M059J (cell line): Measurements from ENCODE around the gene MAGI2. TPM values are rescaled to one million over a fixed set of nuclear protein-coding genes. Genes with fewer than 3 reads are reported as not detected.

Source experiments
- DNase-seq: peaks from one replicate; pipeline ENCODE4 v3.0.0-alpha.2; 2012; ENCODE audit warnings: low read depth
- total RNA-seq: library from RNA; depleted of rRNA; stranded (reverse); fragments of >200 nt; shearing (Covaris generic); gene quantifications from 2 replicates; pipeline ENCODE4 v1.2.3, GENCODE V29; 2014

Gene MAGI2
- total RNA-seq, 1 experiment from 2014 or later = 1.2 TPM

- DNase-seq = no peak
Measured at GRCh38 chr7:78490524-78490923, 962.9 kb downstream of the MAGI2 start.

DNA sequence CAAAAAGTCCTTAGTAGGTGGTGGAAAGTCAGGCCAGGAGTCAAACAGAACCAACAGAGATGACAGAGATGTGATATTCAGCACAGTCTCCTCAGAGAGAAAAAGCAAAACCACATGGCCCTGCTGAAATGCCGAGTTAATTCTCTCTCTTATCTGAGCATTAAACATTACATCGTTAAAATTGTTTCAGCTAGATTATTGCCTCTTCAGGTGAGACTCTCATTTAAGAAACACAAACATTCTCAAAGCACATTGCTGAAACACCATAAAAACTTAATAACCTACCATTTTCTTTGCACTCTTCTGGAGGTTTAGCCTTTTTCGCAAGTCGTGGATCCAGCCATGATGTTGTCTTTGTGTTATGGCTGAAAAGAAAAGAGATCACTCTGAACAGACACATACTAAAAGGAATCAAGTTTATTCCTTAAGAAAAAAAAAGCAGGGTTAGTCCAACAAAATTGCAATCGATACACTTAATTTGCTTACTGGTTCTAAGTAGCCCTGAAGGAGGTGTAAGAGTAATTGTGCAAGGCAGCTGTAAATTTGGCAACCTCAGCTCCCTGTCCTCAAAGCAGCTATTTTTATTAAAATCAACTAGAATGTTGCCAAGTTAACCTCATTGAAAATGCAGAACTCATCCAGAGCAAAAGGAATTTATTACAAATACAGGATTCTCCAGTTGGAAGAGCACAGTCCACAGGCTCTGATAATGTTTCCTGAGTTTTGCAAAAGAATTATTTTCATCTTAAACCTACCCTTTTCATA lies 963.8 kb downstream of the MAGI2 start:
- DNase-seq = no peak

DNA sequence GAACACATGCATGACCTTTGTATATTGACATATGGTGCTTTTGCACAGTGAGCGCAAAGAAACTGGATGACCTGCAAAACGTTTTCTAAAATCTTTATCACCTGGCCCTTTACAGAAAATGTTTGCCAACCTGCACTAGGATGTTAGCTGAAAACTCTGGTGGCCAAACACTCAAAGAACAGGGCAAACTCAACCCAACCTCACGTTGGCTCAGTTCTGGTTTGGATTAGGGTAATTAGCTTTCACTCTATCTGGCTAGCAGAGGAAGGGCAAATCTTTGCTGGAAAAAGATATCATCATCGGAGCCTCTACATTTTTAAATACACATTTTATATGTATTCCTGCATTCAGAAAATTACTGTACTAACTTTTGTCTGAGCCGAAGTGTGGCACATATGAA lies 966.0 kb downstream of the MAGI2 start:
- DNase-seq = no peak

DNA sequence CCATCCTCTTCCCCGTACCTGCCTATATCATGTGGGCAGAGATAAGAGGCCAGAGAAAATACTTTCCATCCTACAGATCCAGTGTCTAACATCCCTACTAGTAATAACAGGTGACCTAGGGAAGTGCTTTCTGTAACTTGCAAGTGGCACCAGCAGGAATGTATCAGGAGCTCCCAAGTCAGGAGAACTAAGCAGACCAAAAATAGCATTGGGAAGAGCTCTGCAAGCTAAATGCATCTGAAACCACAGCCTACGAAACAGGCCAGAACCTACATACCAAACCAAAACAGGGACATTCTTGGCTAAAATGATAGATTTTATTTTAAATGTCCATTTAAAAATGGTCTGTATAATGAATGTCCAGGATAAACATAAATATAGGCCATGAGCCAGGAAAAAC lies 974.1 kb downstream of the MAGI2 start:
- DNase-seq = no peak

DNA sequence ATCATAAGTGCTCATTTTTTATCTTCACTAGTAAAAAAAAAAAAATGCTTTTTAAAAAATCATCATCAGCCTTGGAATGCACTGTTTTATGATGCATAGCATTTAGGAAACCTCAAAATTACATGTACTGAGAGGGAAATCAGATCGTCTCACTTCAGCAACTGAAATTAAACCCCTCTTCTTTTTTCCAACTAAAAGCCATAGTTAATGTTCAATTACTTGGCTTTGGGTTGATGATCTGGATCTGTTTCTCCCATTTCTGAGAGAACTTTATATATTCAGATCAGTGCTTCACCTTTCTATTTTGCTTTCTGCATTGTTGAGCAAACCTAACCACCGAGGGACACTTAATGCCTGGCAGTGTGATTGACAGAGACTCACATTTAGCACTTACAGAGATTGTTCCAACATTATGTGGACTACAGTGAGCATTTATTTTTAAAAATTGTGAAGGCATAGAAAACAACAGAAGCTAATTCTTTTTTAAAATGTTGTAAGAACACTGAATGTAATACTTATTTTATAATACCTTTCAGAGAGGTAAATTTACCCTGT lies 976.5 kb downstream of the MAGI2 start:
- DNase-seq = no peak

- DNase-seq = peak; percentile 4
Measured at GRCh38 chr7:78473571-78474301, 979.7 kb downstream of the MAGI2 start.

GRCh38 chr7:78473021-78473420 lies 980.4 kb downstream of the MAGI2 start:
- peak; percentile 20 for DNase-seq

DNA sequence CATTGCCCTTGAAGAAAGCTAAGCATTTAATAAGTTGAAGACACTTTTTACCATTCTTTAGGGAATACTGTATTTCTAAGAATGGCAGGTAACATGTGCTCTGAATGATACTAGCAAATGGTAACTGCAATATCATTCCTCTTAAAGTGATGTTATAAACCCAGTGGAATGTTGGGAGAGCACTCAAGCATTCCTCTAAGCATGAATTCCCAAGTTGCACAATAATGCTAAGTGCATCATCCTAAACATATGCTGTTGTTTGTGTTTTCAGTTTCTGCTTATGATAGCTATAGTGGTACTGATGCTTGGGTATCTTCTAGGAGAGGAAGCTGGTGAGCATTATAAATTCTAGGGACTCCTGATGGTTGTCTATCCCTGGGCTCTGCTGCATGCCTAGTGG lies 980.9 kb downstream of the MAGI2 start:
- peak; percentile 29 for DNase-seq

DNA sequence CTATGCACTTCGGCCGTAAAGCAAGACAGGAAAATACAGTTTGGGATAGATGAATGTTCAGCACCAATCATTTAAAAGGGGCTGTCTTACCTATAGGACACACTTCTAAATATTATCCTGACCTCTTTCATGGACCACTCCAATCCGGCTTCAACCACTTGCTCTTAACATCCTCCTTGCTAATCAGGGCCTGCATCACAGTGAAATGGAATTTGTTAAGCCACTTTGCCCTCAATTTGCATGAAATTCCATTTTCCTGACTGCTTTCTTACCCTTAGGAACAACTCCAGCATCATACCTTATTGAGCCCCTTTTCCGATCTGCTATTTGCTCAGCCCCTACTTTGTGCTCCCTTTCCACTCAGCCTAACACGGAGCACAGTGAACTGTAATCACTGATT lies 987.6 kb downstream of the MAGI2 start:
- DNase-seq = no peak

DNA sequence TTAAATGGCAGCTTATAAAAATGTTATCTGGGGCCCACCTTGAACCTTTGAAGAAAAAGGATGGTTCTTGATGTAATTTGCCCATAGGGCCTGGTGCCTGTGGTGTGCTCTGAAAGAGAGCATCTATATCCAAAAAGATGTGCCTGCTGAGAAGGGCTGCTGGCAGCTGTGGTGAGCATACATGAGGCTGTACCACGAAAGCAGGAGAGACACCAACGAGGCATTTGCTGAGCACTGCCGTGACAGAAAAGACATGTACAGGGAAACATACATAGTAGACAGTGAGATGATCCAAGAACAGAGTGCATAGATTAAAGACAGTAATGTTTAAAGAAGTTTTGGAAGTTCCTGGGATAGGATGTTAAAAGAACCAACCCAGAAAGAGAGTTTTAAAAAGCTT lies 990.4 kb downstream of the MAGI2 start:
- DNase-seq = no peak

- no peak for DNase-seq
Measured at GRCh38 chr7:78450706-78451105, 1002.8 kb downstream of the MAGI2 start.

DNA sequence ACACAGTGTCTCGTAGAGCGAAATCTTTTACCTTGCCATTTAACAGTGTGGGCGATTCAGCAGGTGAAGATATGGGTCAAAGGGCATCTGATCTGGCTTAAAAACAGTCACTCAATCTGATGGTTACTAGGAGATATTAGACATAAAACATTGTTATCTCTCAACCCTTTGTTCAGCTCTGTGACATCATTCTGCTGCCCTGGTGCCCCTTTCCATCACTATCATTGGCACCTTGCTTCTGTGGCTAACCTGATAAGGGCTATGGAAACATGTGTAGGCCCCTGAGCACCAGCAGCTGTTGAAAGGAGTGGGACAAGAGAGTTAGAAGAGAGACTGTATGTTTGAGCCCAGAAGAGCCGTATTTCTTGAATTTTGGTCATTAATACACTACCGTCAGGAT lies 1004.6 kb downstream of the MAGI2 start:
- DNase-seq = no peak

DNA sequence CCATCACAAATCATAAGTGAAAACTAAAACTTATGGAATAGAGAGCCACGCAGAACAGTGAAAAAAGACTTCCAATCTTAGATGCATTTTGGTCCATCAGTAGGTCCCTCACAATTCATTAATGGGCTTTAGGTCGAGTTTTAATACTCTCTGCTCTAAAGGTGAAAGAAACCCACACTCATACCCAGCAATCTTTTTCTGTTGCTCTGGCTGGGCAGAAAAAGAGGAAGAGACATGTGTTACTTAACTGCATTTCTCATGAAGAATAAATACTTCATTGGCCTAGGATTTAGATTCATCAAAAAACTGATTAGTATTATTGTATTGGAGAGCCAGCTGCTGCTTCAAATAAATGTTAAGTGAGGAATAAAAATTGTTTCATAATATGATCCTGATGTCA lies 1009.2 kb downstream of the MAGI2 start:
- no peak for DNase-seq

GRCh38 chr7:78443811-78444210 lies 1009.7 kb downstream of the MAGI2 start:
- DNase-seq = peak; percentile 6

GRCh38 chr7:78441737-78442136 lies 1011.7 kb downstream of the MAGI2 start:
- DNase-seq = no peak

GRCh38 chr7:78438433-78438832 lies 1015.0 kb downstream of the MAGI2 start:
- DNase-seq = no peak

DNA sequence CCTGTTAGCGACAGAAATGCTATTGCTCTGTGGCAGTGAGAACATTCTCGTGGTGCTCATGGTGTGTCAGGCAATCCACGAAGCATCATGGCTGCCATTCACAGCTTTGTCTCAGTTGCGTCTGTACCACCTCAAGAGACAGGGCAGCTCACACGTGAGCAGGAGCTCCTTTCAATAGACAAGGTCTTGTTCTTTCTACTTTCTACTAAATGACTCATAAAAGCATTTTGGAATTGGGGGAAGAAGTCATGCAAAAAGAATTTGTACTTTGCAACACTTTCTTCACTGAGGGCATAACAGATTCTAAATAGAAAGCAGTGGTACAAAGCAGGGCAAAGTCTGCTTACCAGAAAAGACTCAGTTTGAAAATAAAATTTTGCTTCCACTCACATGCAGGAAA lies 1016.3 kb downstream of the MAGI2 start:
- peak; percentile 74 for DNase-seq

GRCh38 chr7:78435355-78435754 lies 1018.1 kb downstream of the MAGI2 start:
- peak; percentile 27 for DNase-seq

- DNase-seq = no peak
Measured at GRCh38 chr7:78434281-78434680, 1019.2 kb downstream of the MAGI2 start.

DNA sequence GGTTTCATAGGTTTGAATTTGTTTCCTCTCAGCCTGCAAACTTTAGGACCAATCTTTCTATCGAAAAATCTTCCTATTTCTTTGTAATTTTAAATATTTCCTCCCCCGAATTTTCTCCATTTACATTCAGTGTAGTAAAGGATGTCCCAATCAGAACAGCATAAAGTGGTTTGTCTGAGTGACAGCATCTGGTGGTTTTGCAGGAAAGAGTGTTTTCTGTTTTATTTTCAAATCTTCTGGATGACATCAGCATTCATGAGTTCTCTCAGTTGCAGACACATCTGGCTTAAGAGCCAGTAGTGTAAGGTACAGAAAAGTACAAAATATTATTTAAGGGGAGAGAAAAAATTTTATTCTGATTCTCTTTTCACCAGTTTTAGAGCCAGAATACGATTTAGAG lies 1020.0 kb downstream of the MAGI2 start:
- no peak for DNase-seq

DNA sequence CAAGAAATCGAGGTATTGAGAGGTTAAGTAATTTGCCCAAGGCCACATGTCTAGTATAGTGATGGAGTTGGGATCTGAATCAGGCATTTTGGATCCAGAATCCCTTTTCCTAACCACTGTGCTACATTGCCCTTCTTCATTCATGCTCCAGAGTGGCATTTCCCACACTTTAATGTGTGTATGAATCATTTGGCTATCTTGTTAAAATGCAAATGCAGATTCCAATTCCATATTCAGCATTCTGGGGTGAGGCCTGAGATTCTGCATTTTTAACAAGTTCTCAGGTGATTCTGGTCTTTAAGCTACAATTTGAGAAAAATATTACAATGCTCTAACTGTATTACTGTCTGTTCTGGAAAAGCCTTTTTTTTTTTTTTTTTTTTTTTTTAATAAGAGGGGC lies 1023.6 kb downstream of the MAGI2 start:
- DNase-seq = no peak

GRCh38 chr7:78427209-78427608 lies 1026.3 kb downstream of the MAGI2 start:
- DNase-seq = peak; percentile 12

GRCh38 chr7:78420001-78420400 lies 1033.5 kb downstream of the MAGI2 start:
- no peak for DNase-seq
